PFSK-1 (cell line): ENCODE measurements around the gene LINGO4.

Experiments used
- POLR2AphosphoS5 ChIP-seq: IDR thresholded peaks from 2 replicates; pipeline ENCODE4 v1.6.1; 2012; ENCODE audit warnings: low read depth, mild to moderate bottlenecking, control low read depth, low read length, moderate library complexity
- REST ChIP-seq, 2 experiments: IDR thresholded peaks; 2 replicates each; pipeline versions ENCODE4 v1.6.1 to v1.8.0; 2011 to 2012; ENCODE audit warnings: low read depth in 2 of 2, low read length in 2 of 2, control low read depth in 1 of 2, inconsistent platforms in 1 of 2, mild to moderate bottlenecking in 1 of 2, moderate library complexity in 1 of 2; ENCODE audit not compliant: insufficient read depth in 1 of 2

DNA sequence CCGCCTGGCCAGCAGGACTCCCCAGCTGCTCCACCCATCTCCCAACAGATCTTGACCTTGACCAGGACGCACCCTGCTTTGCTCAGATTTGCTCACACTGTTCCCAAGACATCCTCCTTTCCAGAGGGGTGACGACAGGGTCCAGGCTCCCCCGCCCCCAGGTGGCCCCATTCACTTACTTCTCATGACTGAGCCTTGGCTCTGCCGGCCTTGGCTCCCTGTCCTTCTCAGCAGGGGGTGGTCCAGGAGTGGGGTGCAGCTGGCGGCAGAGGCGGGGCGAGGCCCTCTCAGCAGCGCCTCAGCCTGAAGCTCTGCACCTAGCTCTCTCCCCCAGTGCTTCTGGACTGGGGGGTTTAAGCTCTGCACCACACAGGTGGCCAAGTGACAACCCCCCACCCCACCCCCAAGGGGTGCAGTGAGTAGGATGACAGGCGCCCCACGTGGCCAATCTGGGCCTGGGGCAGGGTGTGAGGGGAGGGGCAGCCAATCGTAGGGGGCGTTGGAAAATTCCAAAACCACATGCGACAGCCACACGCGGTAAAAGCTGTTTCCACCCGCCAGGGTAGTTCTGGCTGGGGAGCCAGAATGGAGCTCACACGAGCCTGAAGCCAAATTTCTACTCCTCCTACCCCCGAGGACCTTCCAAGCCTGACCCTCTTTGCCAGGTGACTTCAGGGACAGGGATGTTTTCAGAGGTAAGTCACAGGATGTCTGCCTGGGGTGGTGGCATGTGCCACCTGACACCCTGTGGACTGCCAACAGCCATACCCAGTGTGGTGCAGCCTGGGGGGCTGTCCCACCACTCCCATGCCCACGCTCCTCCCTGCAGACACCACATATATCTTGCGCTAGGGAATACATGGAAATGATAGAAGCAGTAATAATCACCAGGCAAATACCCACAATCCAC, 20.8 kb upstream of the LINGO4 start:
- TF ChIP-seq REST (IDR thresholded peaks at IDR 0.05; ENCODE audit: insufficient read depth in 1 of 2, low read depth in 2 of 2, low read length in 2 of 2) (no peak), POLR2AphosphoS5 (no peak)
